Stimulated activated naive CD8-positive, alpha-beta T cell treated with anti-CD3 and anti-CD28 coated beads, Interleukin-15, Interleukin-2, amounts not matched to agents 100 ng/mL and 50 ng/mL, for 24 hours (primary cell): ENCODE measurements around the gene GAREM1.
"Not testable (repeated sequence)": the region's sequence is repeated elsewhere in the genome, so short reads cannot be mapped to it uniquely, and the experiment has no call there.

Experiments
- H3K27ac Mint-ChIP-seq: one replicate; pipeline ENCODE4 v1.8.0; 2021; ENCODE audit warnings: mild to moderate bottlenecking, mixed read lengths
- H3K27me3 Mint-ChIP-seq: one replicate; pipeline ENCODE4 v1.8.0; 2021; ENCODE audit warnings: mixed read lengths
- H3K36me3 Mint-ChIP-seq: one replicate; pipeline ENCODE4 v1.8.0; 2021; ENCODE audit warnings: low read depth, mixed read lengths
- H3K4me1 Mint-ChIP-seq: one replicate; pipeline ENCODE4 v1.8.0; 2021; ENCODE audit warnings: low read depth, mixed read lengths
- H3K4me3 Mint-ChIP-seq: one replicate; pipeline ENCODE4 v1.8.0; 2021; ENCODE audit warnings: mild to moderate bottlenecking, mixed read lengths
- H3K9me3 Mint-ChIP-seq: one replicate; pipeline ENCODE4 v1.8.0; 2021; ENCODE audit warnings: mixed read lengths

GAREM1 gene

DNA sequence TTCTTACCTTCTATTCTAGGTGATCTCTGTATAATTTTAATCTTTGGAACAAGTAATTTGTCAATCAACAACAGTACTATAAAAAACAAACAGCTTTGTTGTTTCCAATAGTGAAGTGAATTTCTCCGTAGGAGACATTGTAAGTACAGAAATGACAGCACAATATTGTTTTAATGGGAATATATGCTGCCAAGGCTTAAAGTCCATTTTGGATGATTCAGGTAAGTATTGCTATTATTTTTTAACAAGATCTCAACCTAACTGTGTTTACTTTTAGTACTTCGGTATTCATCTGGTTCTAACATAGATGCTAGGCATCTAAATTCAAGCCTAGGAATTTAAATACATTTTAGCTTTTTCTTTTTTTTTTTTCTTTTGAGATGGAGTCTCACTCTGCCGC lies 175.1 kb downstream of the GAREM1 start:
- no peaks in the 10 kb centered on the region for H3K4me1 Mint-ChIP-seq

GRCh38 chr18:32293107-32293506 lies 177.6 kb downstream of the GAREM1 start:
- no peaks in the 10 kb centered on the region for H3K4me1 Mint-ChIP-seq
- no peak overlapping the region for H3K4me3 Mint-ChIP-seq
- H3K27ac Mint-ChIP-seq: no peak overlapping the region
- H3K27me3 Mint-ChIP-seq: peaks cover 21% of the 10 kb centered on the region
- no peaks in the 10 kb centered on the region for H3K9me3 Mint-ChIP-seq
- H3K36me3 Mint-ChIP-seq: no peaks in the 10 kb centered on the region

More for the DNA sequence above, 175.1 kb downstream of the GAREM1 start:
- H3K27me3 Mint-ChIP-seq: peaks cover 21% of the 10 kb centered on the region
- no peak overlapping the region for H3K4me3 Mint-ChIP-seq
- H3K36me3 Mint-ChIP-seq: no peaks in the 10 kb centered on the region
- no peak overlapping the region for H3K27ac Mint-ChIP-seq
- no peaks in the 10 kb centered on the region for H3K9me3 Mint-ChIP-seq

GRCh38 chr18:32291623-32292022 lies 179.1 kb downstream of the GAREM1 start:
- H3K27ac Mint-ChIP-seq, H3K4me3 Mint-ChIP-seq, H3K9me3 Mint-ChIP-seq, H3K4me1 Mint-ChIP-seq, H3K36me3 Mint-ChIP-seq: not testable (repeated sequence)
- peaks cover 21% of the 10 kb centered on the region for H3K27me3 Mint-ChIP-seq

DNA sequence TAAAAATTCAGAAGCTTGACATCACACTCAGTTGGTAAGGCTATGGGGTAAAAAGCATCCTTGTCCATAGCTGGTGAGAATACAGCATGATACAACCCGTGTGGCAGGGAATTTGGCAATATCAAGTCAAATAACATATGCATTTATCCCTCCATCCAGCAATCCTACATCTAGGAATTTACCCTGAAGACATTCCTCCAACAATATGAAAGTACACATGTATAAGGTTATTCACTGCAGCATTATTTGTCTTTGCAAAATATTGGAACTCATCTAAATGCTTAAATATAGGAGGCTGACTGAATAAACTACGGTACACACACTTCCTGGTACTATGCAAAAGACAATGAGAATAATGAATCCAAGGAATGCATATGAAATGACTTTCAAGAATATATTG lies 179.9 kb downstream of the GAREM1 start:
- H3K4me3 Mint-ChIP-seq: no peak overlapping the region
- no peaks in the 10 kb centered on the region for H3K4me1 Mint-ChIP-seq
- H3K36me3 Mint-ChIP-seq: no peaks in the 10 kb centered on the region
- no peak overlapping the region for H3K27ac Mint-ChIP-seq
- H3K9me3 Mint-ChIP-seq: no peaks in the 10 kb centered on the region
- peaks cover 25% of the 10 kb centered on the region for H3K27me3 Mint-ChIP-seq

- Mint-ChIP-seq H3K36me3 (no peaks in the 10 kb centered on the region), H3K4me3 (no peak overlapping the region), H3K4me1 (no peaks in the 10 kb centered on the region), H3K9me3 (no peaks in the 10 kb centered on the region), H3K27ac (no peak overlapping the region), H3K27me3 (peaks cover 22% of the 10 kb centered on the region)
Measured at GRCh38 chr18:32289483-32290075, 181.1 kb downstream of the GAREM1 start.

DNA sequence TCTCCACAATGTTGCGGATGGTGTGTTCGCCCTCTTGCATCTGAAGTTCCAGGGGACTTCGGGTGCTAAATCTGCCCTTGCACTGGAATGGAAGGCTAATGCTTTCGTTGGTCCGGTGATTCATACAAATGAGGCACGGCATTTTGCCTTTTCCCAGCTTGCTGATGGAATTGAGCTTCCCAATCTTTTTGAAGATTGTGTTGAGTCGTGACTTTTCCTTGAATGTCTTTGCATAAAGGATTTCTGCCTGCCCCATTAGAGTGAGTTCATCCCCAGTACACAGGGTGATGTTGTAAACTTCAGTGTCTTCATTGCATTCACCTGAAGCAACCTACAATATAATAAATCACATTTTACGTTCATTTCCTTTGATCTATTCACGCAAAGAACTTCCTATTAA lies 182.8 kb downstream of the GAREM1 start:
- Mint-ChIP-seq H3K36me3 (no peaks in the 10 kb centered on the region), H3K4me1 (no peaks in the 10 kb centered on the region), H3K27ac (no peak overlapping the region), H3K4me3 (no peak overlapping the region), H3K27me3 (peaks cover 16% of the 10 kb centered on the region), H3K9me3 (no peaks in the 10 kb centered on the region)

DNA sequence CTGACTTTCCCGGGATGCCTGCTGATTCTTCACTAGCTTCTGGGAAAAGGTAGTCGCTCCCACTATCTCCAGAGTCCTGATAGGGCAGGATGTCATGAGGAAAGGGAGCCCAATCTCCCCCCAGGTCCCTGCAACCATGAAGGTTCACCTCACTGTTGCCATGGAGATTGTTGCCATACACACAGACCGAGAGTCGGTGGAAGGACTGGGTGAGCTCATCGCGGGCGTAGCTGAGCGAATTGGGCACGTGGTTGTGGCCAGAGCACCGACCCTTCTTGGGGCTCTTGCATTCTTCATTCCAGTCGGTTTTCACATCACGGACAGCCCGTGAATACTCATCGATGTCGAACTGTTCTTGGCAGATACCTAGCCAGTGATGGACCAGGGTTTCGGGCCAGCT lies 183.4 kb downstream of the GAREM1 start:
- Mint-ChIP-seq H3K4me3 (no peak overlapping the region), H3K4me1 (no peaks in the 10 kb centered on the region), H3K36me3 (no peaks in the 10 kb centered on the region), H3K27me3 (peaks cover 16% of the 10 kb centered on the region), H3K27ac (no peak overlapping the region), H3K9me3 (no peaks in the 10 kb centered on the region)

DNA sequence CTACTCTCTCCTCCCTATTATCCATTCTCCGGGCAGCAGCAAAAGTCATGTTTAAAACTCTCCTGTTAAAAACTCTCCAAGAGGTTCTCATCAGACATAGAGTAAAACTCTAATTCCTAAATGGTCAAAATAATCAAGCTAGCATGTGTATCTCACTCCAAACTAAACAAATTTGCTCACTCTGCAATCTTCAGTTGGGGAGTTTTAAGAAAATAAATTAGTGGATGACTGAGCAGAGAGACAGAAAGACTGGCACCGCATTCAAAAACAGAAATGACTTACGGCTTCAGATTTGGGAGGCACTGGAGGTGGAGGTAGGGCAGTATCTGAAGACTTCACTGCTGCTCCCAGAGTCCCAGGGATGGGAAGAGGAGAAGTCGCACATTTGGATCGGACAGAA lies 183.9 kb downstream of the GAREM1 start:
- H3K27me3 Mint-ChIP-seq: peaks cover 13% of the 10 kb centered on the region
- no peak overlapping the region for H3K27ac Mint-ChIP-seq
- H3K4me3 Mint-ChIP-seq: no peak overlapping the region
- no peaks in the 10 kb centered on the region for H3K9me3 Mint-ChIP-seq
- no peaks in the 10 kb centered on the region for H3K36me3 Mint-ChIP-seq
- no peaks in the 10 kb centered on the region for H3K4me1 Mint-ChIP-seq

DNA sequence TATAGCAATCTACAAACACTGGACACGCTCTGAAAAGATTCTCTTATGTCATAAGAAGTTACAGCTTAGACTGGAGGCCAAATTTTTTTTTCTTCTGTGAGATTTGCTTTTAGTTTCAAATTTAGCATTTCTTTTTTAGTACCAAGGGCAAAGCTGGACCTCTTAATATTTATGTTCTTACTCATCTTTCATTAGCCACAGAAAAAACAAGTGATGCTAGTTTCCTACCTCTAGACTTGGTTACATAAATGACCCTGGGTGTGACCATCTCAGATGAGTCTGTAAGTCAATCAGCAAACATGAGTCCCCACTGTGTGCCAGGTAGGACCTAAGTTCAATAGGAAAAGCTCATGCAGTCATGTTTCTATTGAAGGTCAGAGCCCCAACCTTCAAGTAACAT lies 186.4 kb downstream of the GAREM1 start:
- Mint-ChIP-seq H3K9me3 (no peaks in the 10 kb centered on the region), H3K4me1 (no peaks in the 10 kb centered on the region), H3K27me3 (peaks cover 11% of the 10 kb centered on the region), H3K4me3 (no peak overlapping the region), H3K27ac (no peak overlapping the region), H3K36me3 (no peaks in the 10 kb centered on the region)

- no peak overlapping the region for H3K4me3 Mint-ChIP-seq
- H3K27me3 Mint-ChIP-seq: peaks cover 9% of the 10 kb centered on the region
- no peaks in the 10 kb centered on the region for H3K9me3 Mint-ChIP-seq
- H3K4me1 Mint-ChIP-seq: no peaks in the 10 kb centered on the region
- H3K27ac Mint-ChIP-seq: no peak overlapping the region
- no peaks in the 10 kb centered on the region for H3K36me3 Mint-ChIP-seq
Measured at GRCh38 chr18:32280911-32281310, 189.8 kb downstream of the GAREM1 start.

GRCh38 chr18:32280188-32280783 lies 190.4 kb downstream of the GAREM1 start:
- Mint-ChIP-seq H3K27ac (no peak overlapping the region), H3K4me3 (no peak overlapping the region), H3K4me1 (no peaks in the 10 kb centered on the region), H3K27me3 (peaks cover 10% of the 10 kb centered on the region), H3K36me3 (no peaks in the 10 kb centered on the region), H3K9me3 (no peaks in the 10 kb centered on the region)

- H3K27ac Mint-ChIP-seq: no peak overlapping the region
- peaks cover 10% of the 10 kb centered on the region for H3K27me3 Mint-ChIP-seq
- H3K4me3 Mint-ChIP-seq: no peak overlapping the region
- H3K36me3 Mint-ChIP-seq: no peaks in the 10 kb centered on the region
- H3K4me1 Mint-ChIP-seq: no peaks in the 10 kb centered on the region
- no peaks in the 10 kb centered on the region for H3K9me3 Mint-ChIP-seq
Measured at GRCh38 chr18:32278177-32278799, 192.4 kb downstream of the GAREM1 start.

GRCh38 chr18:32277549-32277948 lies 193.1 kb downstream of the GAREM1 start:
- H3K27ac Mint-ChIP-seq: no peak overlapping the region
- H3K4me3 Mint-ChIP-seq: no peak overlapping the region
- no peaks in the 10 kb centered on the region for H3K4me1 Mint-ChIP-seq
- peaks cover 10% of the 10 kb centered on the region for H3K27me3 Mint-ChIP-seq
- H3K9me3 Mint-ChIP-seq: no peaks in the 10 kb centered on the region
- no peaks in the 10 kb centered on the region for H3K36me3 Mint-ChIP-seq

- H3K36me3 Mint-ChIP-seq: no peaks in the 10 kb centered on the region
- no peak overlapping the region for H3K27ac Mint-ChIP-seq
- H3K27me3 Mint-ChIP-seq: peaks cover 10% of the 10 kb centered on the region
- no peaks in the 10 kb centered on the region for H3K4me1 Mint-ChIP-seq
- H3K9me3 Mint-ChIP-seq: no peaks in the 10 kb centered on the region
- no peak overlapping the region for H3K4me3 Mint-ChIP-seq
Measured at GRCh38 chr18:32276906-32277305, 193.8 kb downstream of the GAREM1 start.

DNA sequence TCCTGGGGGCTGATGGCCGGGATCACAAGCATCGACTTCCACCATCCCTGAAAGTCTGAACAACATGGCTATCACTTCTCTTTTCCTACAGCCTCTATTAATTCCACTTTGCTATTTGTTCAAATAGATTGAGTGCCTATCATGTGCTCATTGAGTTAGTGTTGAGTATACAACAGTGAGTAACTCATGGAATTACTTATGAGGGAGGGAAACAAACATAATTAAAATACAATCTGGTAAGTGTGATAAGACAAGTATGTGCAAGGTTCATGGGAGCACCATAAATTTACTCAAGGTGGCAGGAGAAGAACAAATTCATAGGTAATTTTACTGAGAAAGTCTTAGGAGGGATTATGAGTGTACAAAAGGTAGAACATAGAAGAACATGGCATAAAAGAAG lies 194.4 kb downstream of the GAREM1 start:
- Mint-ChIP-seq H3K4me1 (no peaks in the 10 kb centered on the region), H3K27ac (no peak overlapping the region), H3K27me3 (peaks cover 10% of the 10 kb centered on the region), H3K36me3 (no peaks in the 10 kb centered on the region), H3K4me3 (no peak overlapping the region), H3K9me3 (no peaks in the 10 kb centered on the region)

GRCh38 chr18:32275221-32275620 lies 195.5 kb downstream of the GAREM1 start:
- no peaks in the 10 kb centered on the region for H3K4me1 Mint-ChIP-seq
- H3K27ac Mint-ChIP-seq: no peak overlapping the region
- H3K9me3 Mint-ChIP-seq: no peaks in the 10 kb centered on the region
- H3K4me3 Mint-ChIP-seq: no peak overlapping the region
- peaks cover 14% of the 10 kb centered on the region for H3K27me3 Mint-ChIP-seq
- no peaks in the 10 kb centered on the region for H3K36me3 Mint-ChIP-seq
